Gastroesophageal sphincter (tissue), 3 donors: ENCODE measurements around the gene BCL2L1.

ENCODE experiments used
- EP300 ChIP-seq: sonication (generic); formaldehyde crosslinking; IDR thresholded peaks from one replicate; pipeline ENCODE4 v1.6.1; 2017; ENCODE audit warnings: antibody characterized with exemption, mild to moderate bottlenecking
- POLR2A ChIP-seq, 2 donors: fragments of 450-650 bp; IDR thresholded peaks; one replicate each; pipeline ENCODE4 v1.6.1; 2017; ENCODE audit warnings: antibody characterized with exemption in 2 of 2, mild to moderate bottlenecking in 2 of 2, moderate library complexity in 1 of 2
- TF ChIP-seq, protein P1 (sequence below), 4 experiments: fragments of 200-600 bp in 2 of 4; fragments of 450-650 bp in 2 of 4; sonication (generic) in 1 of 4; IDR thresholded peaks; one replicate each; pipeline ENCODE4 v1.5.1; 2017 to 2019; ENCODE audit warnings: antibody characterized with exemption in 4 of 4, mild to moderate bottlenecking in 2 of 4, moderate library complexity in 2 of 4

DNA sequence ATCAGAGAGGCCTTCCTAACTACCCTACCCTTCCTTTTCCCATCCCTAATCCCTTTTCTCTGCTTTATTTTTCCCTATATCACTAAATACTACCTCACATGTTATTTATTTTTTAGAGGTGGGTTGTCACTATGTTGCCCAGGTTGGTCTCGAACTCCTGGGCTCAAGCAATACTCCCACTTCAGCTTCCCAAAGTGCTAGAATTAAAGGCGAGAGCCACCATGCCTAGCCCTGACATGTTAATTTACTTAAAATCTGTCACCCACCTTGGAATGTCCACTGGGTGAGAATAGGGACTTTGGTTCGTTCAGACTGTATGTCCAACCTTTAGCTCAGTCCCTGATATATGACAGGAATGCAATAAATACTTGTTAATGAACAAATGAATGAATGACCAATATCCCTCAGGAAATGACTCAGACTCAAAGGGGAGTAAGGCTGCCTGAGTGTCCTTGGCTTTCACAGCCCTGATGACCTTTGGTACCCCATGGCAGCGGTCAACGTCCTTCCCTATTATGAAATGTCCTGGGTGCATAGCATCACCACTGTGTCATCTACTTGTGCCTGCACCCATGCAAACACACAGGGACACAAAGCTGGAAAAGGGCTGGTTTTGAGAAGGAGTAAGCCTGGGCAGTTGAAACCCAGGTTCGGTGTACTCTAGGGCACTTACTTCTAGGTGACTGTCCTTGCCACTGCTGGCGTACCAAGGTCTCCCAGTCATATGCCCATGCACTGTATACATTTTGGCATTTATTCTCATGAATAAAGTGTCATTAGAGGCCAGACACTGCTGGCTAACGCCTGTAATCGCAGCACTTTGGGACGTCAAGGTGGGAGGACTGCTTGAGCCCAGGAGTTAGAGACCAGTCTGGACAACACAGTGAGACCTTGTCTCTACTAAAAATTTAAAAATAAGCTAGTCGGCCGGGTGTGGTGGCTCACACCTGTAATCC is 26.5 kb downstream of the BCL2L1 start:
- TF ChIP-seq, protein P1, sequence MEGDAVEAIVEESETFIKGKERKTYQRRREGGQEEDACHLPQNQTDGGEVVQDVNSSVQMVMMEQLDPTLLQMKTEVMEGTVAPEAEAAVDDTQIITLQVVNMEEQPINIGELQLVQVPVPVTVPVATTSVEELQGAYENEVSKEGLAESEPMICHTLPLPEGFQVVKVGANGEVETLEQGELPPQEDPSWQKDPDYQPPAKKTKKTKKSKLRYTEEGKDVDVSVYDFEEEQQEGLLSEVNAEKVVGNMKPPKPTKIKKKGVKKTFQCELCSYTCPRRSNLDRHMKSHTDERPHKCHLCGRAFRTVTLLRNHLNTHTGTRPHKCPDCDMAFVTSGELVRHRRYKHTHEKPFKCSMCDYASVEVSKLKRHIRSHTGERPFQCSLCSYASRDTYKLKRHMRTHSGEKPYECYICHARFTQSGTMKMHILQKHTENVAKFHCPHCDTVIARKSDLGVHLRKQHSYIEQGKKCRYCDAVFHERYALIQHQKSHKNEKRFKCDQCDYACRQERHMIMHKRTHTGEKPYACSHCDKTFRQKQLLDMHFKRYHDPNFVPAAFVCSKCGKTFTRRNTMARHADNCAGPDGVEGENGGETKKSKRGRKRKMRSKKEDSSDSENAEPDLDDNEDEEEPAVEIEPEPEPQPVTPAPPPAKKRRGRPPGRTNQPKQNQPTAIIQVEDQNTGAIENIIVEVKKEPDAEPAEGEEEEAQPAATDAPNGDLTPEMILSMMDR (IDR thresholded peaks at IDR 0.05) = no peak
- no peak for TF ChIP-seq EP300
- no peak for TF ChIP-seq POLR2A (IDR thresholded peaks at IDR 0.05)
